B cell (primary cell): ENCODE results near the gene SIPA1. TPM values are rescaled to one million over a fixed set of nuclear protein-coding genes. Genes with fewer than 3 reads are reported as not detected.

Experiments used
- ATAC-seq: fragments of 200-7000 bp; cut with Tn5 transposase; one replicate; pipeline ENCODE4 v1.10.0; 2021; ENCODE audit warnings: low read depth, mild to moderate bottlenecking, moderate number of reproducible peaks, moderate library complexity
- CTCF ChIA-PET: fragments of 350-600 bp; sonication (Branson Sonifier 250); formaldehyde crosslinking; loops from one replicate; lab custom pipeline; 2021; ENCODE audit warnings: antibody characterized with exemption, inconsistent platforms; lab: Charles Lee
- POLR2A ChIA-PET: fragments of 350-600 bp; sonication (Branson Sonifier 250); formaldehyde crosslinking; loops from one replicate; lab custom pipeline; 2021; ENCODE audit warnings: antibody characterized with exemption; lab: Charles Lee
- DNase-seq: peaks from one replicate; pipeline ENCODE4 v3.0.0; 2013
- H2AFZ ChIP-seq: 2 replicates; pipeline ENCODE4 v1.6.1; 2012; ENCODE audit warnings: mild to moderate bottlenecking, low read depth, low read length; ENCODE audit not compliant: insufficient read depth, poor library complexity, severe bottlenecking
- H3K27ac ChIP-seq, 2 donors: 1 replicate in 1 of 2; 2 replicates in 1 of 2; pipeline ENCODE4 v1.5.1; 2012 to 2013; ENCODE audit warnings: low read length in 2 of 2, mild to moderate bottlenecking in 2 of 2, moderate library complexity in 1 of 2
- H3K27me3 ChIP-seq, 4 experiments: fragments of 200-600 bp in 1 of 4; sonication (generic) in 1 of 4; replicated peaks in 1 of 4; 1 replicate in 2 of 4; 2 replicates in 2 of 4; pipeline versions ENCODE4 v1.6.1 to v1.7.0; 2013 to 2016; ENCODE audit warnings: low read length in 3 of 4, mild to moderate bottlenecking in 2 of 4, mixed read lengths in 1 of 4, moderate library complexity in 1 of 4; ENCODE audit not compliant: insufficient read depth in 4 of 4, control insufficient read depth in 3 of 4; ENCODE audit errors: control extremely low read depth in 1 of 4
- H3K36me3 ChIP-seq, 2 experiments: replicated peaks in 1 of 2; 1 replicate in 1 of 2; 2 replicates in 1 of 2; pipeline versions ENCODE4 v1.6.1 to v1.7.1; 2013; ENCODE audit warnings: low read length in 1 of 2; ENCODE audit not compliant: insufficient read depth in 2 of 2, control insufficient read depth in 1 of 2; ENCODE audit errors: control extremely low read depth in 1 of 2, extremely low read depth in 1 of 2
- H3K4me1 ChIP-seq, 2 donors: fragments of 200-600 bp in 1 of 2; sonication (generic) in 1 of 2; 1 replicate in 1 of 2; 2 replicates in 1 of 2; pipeline versions ENCODE4 v1.5.1 to v1.6.1; 2013 to 2017; ENCODE audit warnings: low read length in 2 of 2; ENCODE audit not compliant: control insufficient read depth in 2 of 2, insufficient read depth in 2 of 2
- H3K4me2 ChIP-seq: replicated peaks from 2 replicates; pipeline ENCODE3; 2012; ENCODE audit warnings: mild to moderate bottlenecking, low read depth, low read length; ENCODE audit not compliant: poor library complexity, severe bottlenecking
- H3K4me3 ChIP-seq, 5 experiments: fragments of 200-600 bp in 1 of 5; sonication (generic) in 1 of 5; 1 replicate in 3 of 5; 2 replicates in 2 of 5; pipeline versions ENCODE4 v1.5.1 to v1.7.0; 2011 to 2016; ENCODE audit warnings: low read length in 4 of 5, mild to moderate bottlenecking in 4 of 5, low read depth in 2 of 5, control low read depth in 1 of 5, moderate library complexity in 1 of 5; ENCODE audit not compliant: insufficient read depth in 1 of 5; ENCODE audit errors: control extremely low read depth in 1 of 5, extremely low read depth in 1 of 5
- H3K79me2 ChIP-seq: fragments of 200-600 bp; sonication (generic); one replicate; pipeline ENCODE4 v1.6.0; 2016; ENCODE audit warnings: low read length; ENCODE audit not compliant: control insufficient read depth, insufficient read depth
- H3K9ac ChIP-seq: fragments of 200-600 bp; sonication (generic); 2 replicates; pipeline ENCODE4 v1.6.1; 2017; ENCODE audit warnings: mild to moderate bottlenecking, low read length, moderate library complexity
- H3K9me3 ChIP-seq, 3 donors: one replicate each; pipeline versions ENCODE4 v1.6.1 to v1.7.1; 2013; ENCODE audit warnings: low read length in 2 of 3; ENCODE audit not compliant: control insufficient read depth in 2 of 3, insufficient read depth in 1 of 3; ENCODE audit errors: control extremely low read depth in 1 of 3
- H4K20me1 ChIP-seq: 2 replicates; pipeline ENCODE4 v1.6.0; 2012; ENCODE audit warnings: mild to moderate bottlenecking, low read length; ENCODE audit not compliant: insufficient read depth, control insufficient read depth, poor library complexity, severe bottlenecking
- H3K27ac Mint-ChIP-seq: one replicate; pipeline ENCODE4 v1.8.0; 2021; ENCODE audit warnings: mixed read lengths
- H3K27me3 Mint-ChIP-seq: one replicate; pipeline ENCODE4 v1.8.0; 2021; ENCODE audit warnings: mixed read lengths
- H3K4me1 Mint-ChIP-seq: one replicate; pipeline ENCODE4 v1.8.0; 2021; ENCODE audit warnings: mixed read lengths
- H3K4me3 Mint-ChIP-seq: one replicate; pipeline ENCODE4 v1.8.0; 2021; ENCODE audit warnings: mixed read lengths
- H3K9me3 Mint-ChIP-seq: one replicate; pipeline ENCODE4 v1.8.0; 2022; ENCODE audit warnings: mixed read lengths; ENCODE audit not compliant: insufficient read depth
- CTCF ChIP-seq: fragments of 200-600 bp; IDR thresholded peaks from one replicate; pipeline ENCODE4 v1.8.0; 2022; ENCODE audit warnings: antibody characterized with exemption, mild to moderate bottlenecking
- EZH2 ChIP-seq: IDR thresholded peaks from 2 replicates; pipeline ENCODE4 v1.6.1; 2012; ENCODE audit warnings: borderline replicate concordance, low read depth, mild to moderate bottlenecking, moderate library complexity, low read length; ENCODE audit not compliant: insufficient read depth, poor library complexity, severe bottlenecking
- WGBS: methylation state at CpG from one replicate; pipeline ENCODE4 v1.1.5; 2013; ENCODE audit warnings: missing lambda C conversion rate; ENCODE audit not compliant: insufficient coverage; 5-methylcytosine and 5-hydroxymethylcytosine counted together
- intact Hi-C: fragments of 100-400 bp; cut with micrococcal nuclease; formaldehyde crosslinking; loops from one replicate; pipeline ENCODE4 v1.10.0; 2022
- polyA plus RNA-seq: library from polyadenylated mRNA; depleted of rRNA; stranded (reverse); fragments of >200 nt; gene quantifications from 2 replicates; pipeline ENCODE4 v1.2.3, GENCODE V29; 2012
- total RNA-seq, 2 donors: library from RNA; stranded (reverse); fragments of 120-200 nt in 1 of 2; gene quantifications; 1 replicate in 1 of 2; 2 replicates in 1 of 2; pipeline versions ENCODE4 v1.2.3 to v1.2.4, GENCODE V29; 2013 to 2022

Gene SIPA1
- total and polyA plus RNA-seq, 2 donors (not counting 1 experiment from before 2014, with no cell fraction given) = 314 to 448 TPM

GRCh38 chr11:65617990-65618751 lies 19.7 kb upstream of the SIPA1 start:
- ChIA-PET CTCF (interaction anchor here (1.4 to 1.6 kb wide), 3 partner anchors 30 to 242 kb away, joined by 3 to 4 read pairs (median 3); partner anchors contain the start of gene MUS81), POLR2A (interaction anchor here (0.6 kb wide), 1 partner anchor 21 kb away, joined by 9 read pairs; no protein-coding TSS in a partner anchor)
- Histone ChIP-seq H3K27ac (no peak overlapping the region), H3K4me1 (peaks cover 12 to 19% of the 10 kb centered on the region in 2 donors), H3K9me3 (no peaks in the 10 kb centered on the region), H3K27me3 (no peaks in the 10 kb centered on the region), H4K20me1 (peaks cover 47% of the 10 kb centered on the region), H3K4me2 (no peak overlapping the region), H2AFZ (no peak overlapping the region), H3K9ac (no peak overlapping the region), H3K4me3 (no peak overlapping the region), H3K79me2 (peaks cover 75% of the 10 kb centered on the region), H3K36me3 (peaks cover 0 to 52% of the 10 kb centered on the region in 2 experiments)
- intact Hi-C loops = loop anchor here (5.0 to 10.0 kb wide), 2 partner anchors 486 to 503 kb away; partner anchors contain the start of genes SYVN1, TM7SF2 and ZNHIT2
- H3K27me3 Mint-ChIP-seq = no peaks in the 10 kb centered on the region
- no peak for DNase-seq
- no peaks in the 10 kb centered on the region for H3K9me3 Mint-ChIP-seq
- no peak for TF ChIP-seq EZH2
- TF ChIP-seq CTCF = no peak
- WGBS = 96% methylated on average over 25 of the region's 33 CpGs
- H3K4me3 Mint-ChIP-seq = peak overlapping the region; percentile 94
- no peak for ATAC-seq
- H3K27ac Mint-ChIP-seq = no peak overlapping the region
- H3K4me1 Mint-ChIP-seq = peaks cover 28% of the 10 kb centered on the region

GRCh38 chr11:65618763-65619162 lies 19.1 kb upstream of the SIPA1 start:
- Histone ChIP-seq H2AFZ (no peak overlapping the region), H3K4me2 (no peak overlapping the region), H3K9ac (no peak overlapping the region), H3K9me3 (no peaks in the 10 kb centered on the region), H3K4me1 (peaks cover 9 to 14% of the 10 kb centered on the region in 2 donors), H3K27me3 (no peaks in the 10 kb centered on the region), H3K36me3 (peaks cover 0 to 58% of the 10 kb centered on the region in 2 experiments), H3K4me3 (no peak overlapping the region), H4K20me1 (peaks cover 47% of the 10 kb centered on the region), H3K79me2 (peaks cover 74% of the 10 kb centered on the region), H3K27ac (no peak overlapping the region)
- Mint-ChIP-seq H3K27ac (no peak overlapping the region), H3K27me3 (no peaks in the 10 kb centered on the region), H3K4me3 (peak overlapping the region; percentile 29), H3K9me3 (no peaks in the 10 kb centered on the region), H3K4me1 (peaks cover 26% of the 10 kb centered on the region)
- no peak for TF ChIP-seq CTCF
- TF ChIP-seq EZH2 = no peak
- ChIA-PET CTCF (interaction anchor here (1.5 to 1.6 kb wide), 2 partner anchors 31 to 241 kb away, joined by 3 to 4 read pairs; partner anchors contain the start of gene MUS81), POLR2A (no interaction called here)
- DNase-seq (no peak), ATAC-seq (no peak)
- intact Hi-C loops = loop anchor here (5.0 to 10.0 kb wide), 2 partner anchors 486 to 504 kb away; partner anchors contain the start of genes SYVN1, TM7SF2 and ZNHIT2
- 94% methylated on average over 14 of the region's 14 CpGs for WGBS
